Endometrial microvascular endothelial cells (primary cell): ENCODE measurements around the gene HLA-C. TPM values are rescaled to one million over a fixed set of nuclear protein-coding genes. Genes with fewer than 3 reads are reported as not detected.
"Not testable (repeated sequence)": the region's sequence is repeated elsewhere in the genome, so short reads cannot be mapped to it uniquely, and the experiment has no call there.

Source experiments
- in situ Hi-C: cut with HindIII; loops from 2 replicates; pipeline ENCODE4 v1.10.0; 2017; ENCODE audit warnings: low sequenced_read_pairs, low pct_unique_long_range_greater_than_20kb; ENCODE audit errors: inconsistent ontology term
- total RNA-seq: library from RNA; depleted of rRNA; stranded (reverse); fragments of >200 nt; gene quantifications from one replicate; pipeline ENCODE4 v1.2.3, GENCODE V29; 2015; ENCODE audit errors: inconsistent ontology term

The HLA-C gene
- total RNA-seq, 1 donor from 2014 or later = 719 TPM

GRCh38 chr6:31272836-31273626 lies 1.1 kb upstream of the HLA-C start:
- in situ Hi-C loops = no loop called here

- in situ Hi-C loops = no loop called here
These were observed 544 bp upstream of the HLA-C start for GRCh38 chr6:31272436-31272835.

GRCh38 chr6:31270788-31271640 lies 878 bp downstream of the HLA-C start:
- in situ Hi-C loops = no loop called here

- in situ Hi-C loops = no loop called here
These were observed 3.1 kb downstream of the HLA-C start for GRCh38 chr6:31268836-31269235.

GRCh38 chr6:31268369-31268765 lies 3.5 kb downstream of the HLA-C start:
- in situ Hi-C loops = no loop called here

- in situ Hi-C loops = no loop called here
These were observed 4.1 kb downstream of the HLA-C start for GRCh38 chr6:31267651-31268368.

GRCh38 chr6:31266567-31267360 lies 5.1 kb downstream of the HLA-C start:
- in situ Hi-C loops = no loop called here

- in situ Hi-C loops = no loop called here
These were observed 6.0 kb downstream of the HLA-C start for GRCh38 chr6:31265926-31266325.

- in situ Hi-C loops = not testable (repeated sequence)
These were observed 8.5 kb downstream of the HLA-C start for GRCh38 chr6:31263346-31263933.

GRCh38 chr6:31259995-31260394 lies 11.9 kb downstream of the HLA-C start:
- in situ Hi-C loops = not testable (repeated sequence)

GRCh38 chr6:31252625-31253024 lies 19.3 kb downstream of the HLA-C start:
- in situ Hi-C loops = no loop called here

GRCh38 chr6:31251261-31251660 lies 20.6 kb downstream of the HLA-C start:
- in situ Hi-C loops = no loop called here

GRCh38 chr6:31249184-31249583 lies 22.7 kb downstream of the HLA-C start:
- in situ Hi-C loops = loop anchor here (25.0 kb wide), 1 partner anchor 88 kb away; no protein-coding TSS in a partner anchor

GRCh38 chr6:31247813-31248212 lies 24.1 kb downstream of the HLA-C start:
- in situ Hi-C loops = loop anchor here (25.0 kb wide), 1 partner anchor 89 kb away; no protein-coding TSS in a partner anchor

GRCh38 chr6:31246051-31246521 lies 25.8 kb downstream of the HLA-C start:
- in situ Hi-C loops = loop anchor here (25.0 kb wide), 1 partner anchor 91 kb away; no protein-coding TSS in a partner anchor

GRCh38 chr6:31243508-31243907 lies 28.4 kb downstream of the HLA-C start:
- in situ Hi-C loops = loop anchor here (25.0 kb wide), 1 partner anchor 94 kb away; no protein-coding TSS in a partner anchor

- in situ Hi-C loops = loop anchor here (25.0 kb wide), 1 partner anchor 97 kb away; no protein-coding TSS in a partner anchor
These were observed 32.0 kb downstream of the HLA-C start for GRCh38 chr6:31239854-31240253.

- in situ Hi-C loops = loop anchor here (25.0 kb wide), 1 partner anchor 103 kb away; no protein-coding TSS in a partner anchor
These were observed 37.8 kb downstream of the HLA-C start for GRCh38 chr6:31234101-31234500.
